ENCODE data around the gene RSU1. TPM values are rescaled to one million over a fixed set of nuclear protein-coding genes. Genes with fewer than 3 reads are reported as not detected.

The RSU1 gene
- total and polyA plus RNA-seq, 10 of the 15 experiments (the other 5 are each of a cell fraction or from before 2014, with no cell fraction given) = 49.2 to 139 (median 81.3) TPM

- TF ChIP-seq NKRF (conservative IDR thresholded peaks at IDR 0.05) = no peak
- TF ChIP-seq RFX5 (IDR thresholded peaks at IDR 0.05; ENCODE audit: low read depth, low read length) = no peak
- no peak for TF ChIP-seq PML (IDR thresholded peaks at IDR 0.05; ENCODE audit: low read length)
- no peak for TF ChIP-seq RUNX3 (IDR thresholded peaks at IDR 0.05; ENCODE audit: low read length)
- TF ChIP-seq SUZ12 (IDR thresholded peaks at IDR 0.05; ENCODE audit: unreplicated experiment) = no peak
- TF ChIP-seq JUNB (IDR thresholded peaks at IDR 0.05) = peak; percentile 52
- no peak for TF ChIP-seq ZBTB40 (IDR thresholded peaks at IDR 0.05; ENCODE audit: borderline replicate concordance)
- no peak for TF ChIP-seq E4F1 (IDR thresholded peaks at IDR 0.05; ENCODE audit: borderline replicate concordance, partially characterized antibody)
- TF ChIP-seq ATF7 (IDR thresholded peaks at IDR 0.05; ENCODE audit: low read depth) = peak; percentile 94
- TF ChIP-seq FOXK2 (IDR thresholded peaks at IDR 0.05) = no peak
- TF ChIP-seq SPI1 (IDR thresholded peaks at IDR 0.05; ENCODE audit: borderline replicate concordance, insufficient read depth, low read depth, low read length) = no peak
- no peak for TF ChIP-seq IRF3 (IDR thresholded peaks at IDR 0.05)
- TF ChIP-seq TBL1XR1 (IDR thresholded peaks at IDR 0.05; ENCODE audit: low read depth, low read length) = no peak
- TF ChIP-seq MTA2 (IDR thresholded peaks at IDR 0.05; ENCODE audit: low read depth) = no peak
- peak; percentile 77 for TF ChIP-seq CREM (IDR thresholded peaks at IDR 0.05; ENCODE audit: low read depth)
- TF ChIP-seq NFYA (IDR thresholded peaks at IDR 0.05; ENCODE audit: borderline replicate concordance, low read depth, low read length) = no peak
- TF ChIP-seq KAT2A (conservative IDR thresholded peaks at IDR 0.05; ENCODE audit: control insufficient read depth, low read depth, low read length) = no peak
- no peak for TF ChIP-seq HDGF (IDR thresholded peaks at IDR 0.05)
- no peak for TF ChIP-seq BCL3 (IDR thresholded peaks at IDR 0.05; ENCODE audit: borderline replicate concordance, insufficient read depth, low read depth, low read length, poor library complexity, severe bottlenecking)
- peak; percentile 89 for TF ChIP-seq MEF2B (IDR thresholded peaks at IDR 0.05; ENCODE audit: partially characterized antibody, poor library complexity, severe bottlenecking)
Measured at GRCh38 chr10:16570731-16571130, 246.5 kb downstream of the RSU1 start (continued).
